KMS-11 (cell line): Measurements from ENCODE around the gene GLI3.

Source experiments
- H2AFZ ChIP-seq: fragments of 200-600 bp; sonication (generic); 2 replicates; pipeline ENCODE4 v1.6.1; 2016; ENCODE audit warnings: antibody characterized with exemption, mixed run types, low read depth
- H3K27ac ChIP-seq: fragments of 200-600 bp; sonication (generic); 2 replicates; pipeline ENCODE4 v1.6.1; 2016; ENCODE audit warnings: mild to moderate bottlenecking, mixed run types
- H3K27me3 ChIP-seq: fragments of 200-600 bp; sonication (generic); 2 replicates; pipeline ENCODE4 v1.6.1; 2017; ENCODE audit warnings: mild to moderate bottlenecking, low read depth, mixed run types, moderate library complexity; ENCODE audit not compliant: insufficient read depth
- H3K36me3 ChIP-seq: fragments of 200-600 bp; sonication (generic); 2 replicates; pipeline ENCODE4 v1.6.1; 2017; ENCODE audit warnings: mild to moderate bottlenecking, mixed run types; ENCODE audit not compliant: insufficient read depth
- H3K4me1 ChIP-seq: fragments of 200-600 bp; sonication (generic); 2 replicates; pipeline ENCODE4 v1.6.1; 2016; ENCODE audit warnings: mild to moderate bottlenecking, low read depth, mixed run types; ENCODE audit not compliant: poor library complexity, severe bottlenecking
- H3K4me2 ChIP-seq: fragments of 200-600 bp; sonication (generic); 2 replicates; pipeline ENCODE4 v1.7.0; 2016; ENCODE audit warnings: mild to moderate bottlenecking, mixed run types
- H3K4me3 ChIP-seq: fragments of 200-600 bp; sonication (generic); IDR thresholded peaks from 2 replicates; pipeline ENCODE4 v1.6.1; 2017; ENCODE audit warnings: low read depth, low read length, mixed read lengths; ENCODE audit not compliant: insufficient read depth
- H3K79me2 ChIP-seq: fragments of 200-600 bp; sonication (generic); 2 replicates; pipeline ENCODE4 v1.6.1; 2016; ENCODE audit warnings: low read depth, mixed run types; ENCODE audit not compliant: insufficient read depth
- H3K9ac ChIP-seq: fragments of 200-600 bp; sonication (generic); 2 replicates; pipeline ENCODE4 v1.6.1; 2016; ENCODE audit warnings: mild to moderate bottlenecking, mixed run types
- H4K20me1 ChIP-seq: fragments of 200-600 bp; sonication (generic); 2 replicates; pipeline ENCODE4 v1.6.1; 2016; ENCODE audit warnings: mild to moderate bottlenecking, mixed run types; ENCODE audit not compliant: insufficient read depth
- TF ChIP-seq, protein P1 (sequence below): fragments of 200-600 bp; sonication (generic); conservative IDR thresholded peaks from 2 replicates; pipeline ENCODE4 v1.6.1; 2017; ENCODE audit warnings: low read depth, mild to moderate bottlenecking, antibody characterized with exemption, low read length, moderate library complexity, mixed read lengths

GLI3 gene

DNA sequence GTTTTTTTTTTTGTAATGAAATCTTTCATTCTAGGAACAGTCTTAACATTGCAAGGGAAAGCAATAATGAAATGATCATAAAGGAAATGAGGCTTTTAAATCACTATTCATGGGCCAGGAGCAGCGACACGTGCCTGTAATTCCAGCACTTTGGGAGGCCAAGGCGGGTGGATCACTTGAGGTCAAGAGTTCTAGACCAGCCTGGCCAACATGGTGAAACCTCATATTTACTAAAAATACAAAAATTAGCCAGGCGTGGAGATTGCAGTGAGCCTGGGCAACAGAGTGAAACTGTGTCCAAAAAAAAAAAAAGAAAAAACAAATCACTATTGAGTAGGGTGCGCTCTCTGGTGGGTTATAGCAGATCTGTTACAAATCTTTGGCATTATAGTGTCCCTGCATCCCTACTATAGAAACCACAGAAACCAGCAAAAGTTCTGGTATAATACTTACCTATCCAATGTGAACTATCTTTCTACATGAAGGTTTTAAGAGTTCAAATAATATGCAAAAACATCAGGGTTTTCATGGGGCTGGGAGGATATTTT, 72.1 kb downstream of the GLI3 start:
- Histone ChIP-seq H3K27me3 (no peaks in the 10 kb centered on the region), H3K9ac (no peak overlapping the region), H3K4me3 (no peak overlapping the region), H3K79me2 (no peaks in the 10 kb centered on the region), H3K4me1 (peaks cover 3% of the 10 kb centered on the region), H4K20me1 (no peaks in the 10 kb centered on the region), H3K36me3 (no peaks in the 10 kb centered on the region), H3K4me2 (no peak overlapping the region), H2AFZ (no peak overlapping the region), H3K27ac (no peak overlapping the region)
- TF ChIP-seq, protein P1, sequence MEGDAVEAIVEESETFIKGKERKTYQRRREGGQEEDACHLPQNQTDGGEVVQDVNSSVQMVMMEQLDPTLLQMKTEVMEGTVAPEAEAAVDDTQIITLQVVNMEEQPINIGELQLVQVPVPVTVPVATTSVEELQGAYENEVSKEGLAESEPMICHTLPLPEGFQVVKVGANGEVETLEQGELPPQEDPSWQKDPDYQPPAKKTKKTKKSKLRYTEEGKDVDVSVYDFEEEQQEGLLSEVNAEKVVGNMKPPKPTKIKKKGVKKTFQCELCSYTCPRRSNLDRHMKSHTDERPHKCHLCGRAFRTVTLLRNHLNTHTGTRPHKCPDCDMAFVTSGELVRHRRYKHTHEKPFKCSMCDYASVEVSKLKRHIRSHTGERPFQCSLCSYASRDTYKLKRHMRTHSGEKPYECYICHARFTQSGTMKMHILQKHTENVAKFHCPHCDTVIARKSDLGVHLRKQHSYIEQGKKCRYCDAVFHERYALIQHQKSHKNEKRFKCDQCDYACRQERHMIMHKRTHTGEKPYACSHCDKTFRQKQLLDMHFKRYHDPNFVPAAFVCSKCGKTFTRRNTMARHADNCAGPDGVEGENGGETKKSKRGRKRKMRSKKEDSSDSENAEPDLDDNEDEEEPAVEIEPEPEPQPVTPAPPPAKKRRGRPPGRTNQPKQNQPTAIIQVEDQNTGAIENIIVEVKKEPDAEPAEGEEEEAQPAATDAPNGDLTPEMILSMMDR, result no peak

DNA sequence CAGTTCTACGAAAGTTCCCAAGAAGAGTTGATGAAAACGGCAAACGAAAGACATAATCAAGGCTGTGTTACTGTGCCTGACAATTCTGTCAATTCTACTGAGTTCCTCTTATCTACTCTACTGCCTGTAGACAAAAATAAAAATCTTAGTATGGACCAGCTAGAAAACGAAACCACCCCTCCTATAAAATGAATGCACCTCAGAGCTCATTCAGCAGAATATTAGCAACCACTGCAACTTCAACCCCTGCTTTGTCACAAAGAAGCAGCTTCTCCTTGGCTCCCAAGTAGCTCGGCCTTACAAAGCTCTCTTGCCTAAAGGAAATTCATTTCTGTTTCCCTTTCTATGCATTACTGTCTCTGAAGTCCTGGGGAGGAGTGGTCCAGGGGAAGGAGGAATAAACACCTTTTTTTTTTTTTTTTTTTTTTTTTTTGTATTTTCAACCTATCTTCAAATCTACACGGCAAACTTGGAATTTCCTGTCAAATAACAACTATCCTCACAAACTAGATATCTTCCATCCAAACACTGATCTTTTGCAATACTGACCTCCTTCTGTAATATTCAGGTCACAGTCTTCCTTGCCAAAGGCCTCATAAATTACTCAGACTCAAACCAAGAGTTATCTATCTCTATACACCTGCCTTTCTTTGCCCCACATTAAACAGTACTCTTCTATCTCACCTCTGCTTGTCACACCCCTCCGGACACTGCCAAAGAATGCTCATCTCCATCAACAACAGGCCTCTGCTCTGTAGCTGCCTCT, 74.3 kb downstream of the GLI3 start:
- no peaks in the 10 kb centered on the region for H3K36me3 ChIP-seq
- no peak overlapping the region for H3K4me2 ChIP-seq
- H3K4me1 ChIP-seq, result peaks cover 3% of the 10 kb centered on the region
- TF ChIP-seq, protein P1, result no peak
- H3K9ac ChIP-seq, result no peak overlapping the region
- H3K79me2 ChIP-seq, result no peaks in the 10 kb centered on the region
- no peak overlapping the region for H3K4me3 ChIP-seq
- H2AFZ ChIP-seq, result no peak overlapping the region
- no peak overlapping the region for H3K27ac ChIP-seq
- H4K20me1 ChIP-seq, result no peaks in the 10 kb centered on the region
- H3K27me3 ChIP-seq, result no peaks in the 10 kb centered on the region

DNA sequence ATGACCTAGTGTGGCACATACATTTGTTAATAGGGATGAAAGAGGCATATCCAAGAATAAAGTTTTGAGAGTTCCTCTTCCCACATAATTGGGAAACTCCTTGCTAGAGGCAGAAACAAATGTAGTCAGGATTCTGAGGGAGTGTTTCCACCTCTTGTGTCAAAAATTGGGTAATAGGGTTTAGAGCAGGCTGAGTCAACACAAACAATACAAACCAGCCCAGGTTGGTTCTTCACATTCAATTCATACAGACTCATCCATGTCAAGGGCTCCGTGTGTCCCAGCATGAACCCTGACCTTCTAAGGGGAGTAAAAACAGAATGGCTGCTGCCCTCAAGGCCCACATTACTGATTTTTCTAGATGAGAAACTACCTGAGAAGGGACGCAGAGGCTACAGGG, 75.3 kb downstream of the GLI3 start:
- Histone ChIP-seq H3K27ac (no peak overlapping the region), H3K27me3 (no peaks in the 10 kb centered on the region), H3K9ac (no peak overlapping the region), H3K36me3 (no peaks in the 10 kb centered on the region), H4K20me1 (no peaks in the 10 kb centered on the region), H3K4me3 (no peak overlapping the region), H2AFZ (no peak overlapping the region), H3K4me1 (peaks cover 3% of the 10 kb centered on the region), H3K79me2 (no peaks in the 10 kb centered on the region), H3K4me2 (no peak overlapping the region)
- TF ChIP-seq, protein P1, result no peak

DNA sequence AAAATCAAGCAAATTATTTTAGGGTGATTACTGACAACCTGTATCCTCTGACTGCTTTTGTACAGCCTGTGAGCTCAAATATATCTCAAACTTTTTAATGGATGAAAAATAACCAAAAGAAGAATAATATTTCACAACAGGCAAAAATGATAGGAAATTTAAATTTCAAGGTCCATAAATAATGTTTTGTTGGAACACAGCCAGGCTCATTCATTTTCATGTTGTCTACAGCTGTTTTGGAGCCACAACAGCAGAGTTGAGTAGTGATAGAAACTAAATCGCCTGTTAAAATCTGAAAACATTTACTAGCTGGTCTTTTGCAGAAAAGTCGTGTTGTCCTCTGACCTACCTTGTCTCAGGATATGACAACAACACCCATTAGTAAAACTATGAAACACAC, 75.9 kb downstream of the GLI3 start:
- no peak overlapping the region for H3K27ac ChIP-seq

More for the DNA sequence above, 75.9 kb downstream of the GLI3 start:
- TF ChIP-seq, protein P1, result no peak
- Histone ChIP-seq H3K4me2 (no peak overlapping the region), H3K36me3 (no peaks in the 10 kb centered on the region), H3K4me3 (no peak overlapping the region), H3K79me2 (no peaks in the 10 kb centered on the region), H3K27me3 (no peaks in the 10 kb centered on the region), H2AFZ (no peak overlapping the region), H4K20me1 (no peaks in the 10 kb centered on the region), H3K9ac (no peak overlapping the region), H3K4me1 (peaks cover 3% of the 10 kb centered on the region)
